Measurements from ENCODE around the gene NSRP1. TPM values are rescaled to one million over a fixed set of nuclear protein-coding genes. Genes with fewer than 3 reads are reported as not detected.

NSRP1 gene
- total and polyA plus RNA-seq, 10 of the 15 experiments (the other 5 are each of a cell fraction or from before 2014, with no cell fraction given), result 12.5 to 69.7 (median 37.8) TPM

DNA sequence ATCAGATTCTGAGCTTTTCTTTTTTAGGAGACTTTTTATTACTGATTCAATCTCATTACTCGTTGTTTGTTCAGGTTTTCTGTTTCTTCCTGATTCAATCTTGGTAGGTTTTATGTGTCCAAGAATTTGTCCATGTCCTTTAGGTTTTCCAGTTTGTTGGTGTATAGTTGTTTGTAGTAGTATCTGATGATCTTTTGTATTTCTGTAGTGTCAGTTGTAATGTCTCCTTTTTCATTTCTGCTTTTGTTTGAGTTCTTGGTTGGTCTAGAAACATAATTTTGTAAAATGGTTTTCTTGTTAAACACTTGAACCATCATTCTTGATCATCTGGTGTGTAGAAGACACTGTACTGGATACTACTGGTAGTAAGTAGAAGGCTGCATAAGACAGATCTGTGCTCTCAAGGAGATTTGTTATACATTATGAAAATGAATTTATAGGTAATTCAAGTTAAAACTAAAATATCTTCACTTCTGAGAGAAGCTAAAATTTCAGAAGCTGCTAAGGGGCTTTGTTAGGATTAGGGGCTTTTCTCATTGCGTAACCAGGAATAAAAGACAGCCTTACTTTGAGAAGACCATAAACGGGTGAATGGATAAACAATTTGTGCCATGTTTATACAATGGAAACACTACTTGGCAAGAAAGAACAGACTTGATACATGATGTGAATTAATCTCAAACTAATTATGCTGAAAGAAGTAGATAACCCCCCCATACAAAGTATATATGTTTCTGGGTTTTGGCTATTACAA is 44.0 kb downstream of the NSRP1 start:
- TF ChIP-seq MEF2B (IDR thresholded peaks at IDR 0.05; ENCODE audit: partially characterized antibody, poor library complexity, severe bottlenecking) (no peak), CBFB (IDR thresholded peaks at IDR 0.05; ENCODE audit: low read depth) (no peak), ETV6 (conservative IDR thresholded peaks at IDR 0.05 in 1 of 2, IDR thresholded peaks at IDR 0.05 in 1 of 2; ENCODE audit: borderline replicate concordance in 1 of 2, low read depth in 1 of 2) (no peak), HSF1 (IDR thresholded peaks at IDR 0.05; ENCODE audit: low read depth, low read length) (no peak), TAF1 (IDR thresholded peaks at IDR 0.05; ENCODE audit: borderline replicate concordance, low read depth, low read length) (no peak), SREBF2 (IDR thresholded peaks at IDR 0.05; ENCODE audit: low read length) (no peak), BACH1 (IDR thresholded peaks at IDR 0.05; ENCODE audit: borderline replicate concordance) (no peak), CBX3 (IDR thresholded peaks at IDR 0.05; ENCODE audit: borderline replicate concordance, low read depth) (no peak), NFXL1 (IDR thresholded peaks at IDR 0.05; ENCODE audit: borderline replicate concordance) (no peak), STAT3 (IDR thresholded peaks at IDR 0.05; ENCODE audit: low read depth, low read length) (no peak), MTA2 (IDR thresholded peaks at IDR 0.05; ENCODE audit: low read depth) (no peak), NR2C2 (IDR thresholded peaks at IDR 0.05; ENCODE audit: borderline replicate concordance, control insufficient read depth, insufficient read length, low read depth) (no peak), CBX5 (IDR thresholded peaks at IDR 0.05; ENCODE audit: low read depth) (no peak), ZNF207 (IDR thresholded peaks at IDR 0.05; ENCODE audit: borderline replicate concordance) (no peak), SIX5 (IDR thresholded peaks at IDR 0.05; ENCODE audit: low read depth, low read length, severe bottlenecking) (no peak)
- Histone ChIP-seq H2AFZ (ENCODE audit: control insufficient read depth, low read depth, low read length) (no peak overlapping the region), H3K4me3 (no peak overlapping the region), H3K27ac (ENCODE audit: control insufficient read depth, insufficient read depth) (no peak overlapping the region), H4K20me1 (ENCODE audit: control insufficient read depth, insufficient read depth) (no peaks in the 10 kb centered on the region), H3K36me3 (ENCODE audit: control insufficient read depth in 2 of 2, insufficient read depth in 2 of 2, low read length in 1 of 2) (peaks cover 0 to 7% of the 10 kb centered on the region in 2 experiments; a peak in 2 of 4 replicates), H3K27me3 (replicated peaks in 1 of 2; ENCODE audit: control insufficient read depth in 2 of 2, insufficient read depth in 2 of 2, low read length in 1 of 2) (no peaks in the 10 kb centered on the region), H3K79me2 (ENCODE audit: control insufficient read depth, insufficient read depth, low read length) (peaks cover 32% of the 10 kb centered on the region), H3K9ac (ENCODE audit: control insufficient read depth, insufficient read depth, low read length) (no peak overlapping the region), H3K4me2 (ENCODE audit: control insufficient read depth, insufficient read depth) (no peak overlapping the region), H3K9me3 (replicated peaks; ENCODE audit: control insufficient read depth, insufficient read depth, low read length) (peaks cover 14% of the 10 kb centered on the region), H3K4me1 (ENCODE audit: control insufficient read depth, insufficient read depth, low read length) (no peaks in the 10 kb centered on the region; the same call in 1 of the 2 replicates)
- DNase-seq (ENCODE audit: low read depth, low spot score), result no peak
- ATAC-seq, result no peak
- no TSS peak for BruUV-seq (replicated peaks)
- WGBS (ENCODE audit: insufficient coverage, insufficient replicate concordance, low lambda C conversion rate, missing lambda C conversion rate), result 96% methylated on average over 3 of the region's 3 CpGs
- POLR2A ChIA-PET, result no interaction called here
- no peak for FAIRE-seq
- CTCF ChIA-PET, result interaction anchor here (0.6 to 5.9 kb wide), 3 partner anchors 35 to 88 kb away, joined by 3 to 31 read pairs (median 4); no protein-coding TSS in a partner anchor
- in situ Hi-C loops (cut with MboI) (no loop called here), intact Hi-C loops (cut with micrococcal nuclease; ENCODE audit: unreplicated experiment) (no loop called here)
- SMC1A ChIA-PET (ENCODE audit: uncharacterized antibody, unreplicated experiment), result interaction anchor here (1.5 to 1.9 kb wide), 2 partner anchors 10 to 12 kb away, joined by 6 to 7 read pairs; no protein-coding TSS in a partner anchor
- RAD21 ChIA-PET (ENCODE audit: unreplicated experiment), result interaction anchor here (0.6 kb wide), 1 partner anchor 167 kb away, joined by 3 read pairs; no protein-coding TSS in a partner anchor
